GM12865 (cell line): ENCODE measurements around the gene WDR33.
"Not testable (repeated sequence)": the region's sequence is repeated elsewhere in the genome, so short reads cannot be mapped to it uniquely, and the experiment has no call there.

Source experiments
- DNase-seq: peaks from one replicate; pipeline ENCODE4 v3.0.0; 2010; ENCODE audit warnings: low read depth
- H3K4me3 ChIP-seq: 2 replicates; pipeline ENCODE4 v1.5.1; 2011; ENCODE audit warnings: mild to moderate bottlenecking, low read depth, low read length, control low read depth
- CTCF ChIP-seq: IDR thresholded peaks from 2 replicates; pipeline ENCODE4 v1.5.1; 2011; ENCODE audit warnings: low read length, control low read depth, low read depth, inconsistent platforms; ENCODE audit not compliant: insufficient read depth; ENCODE audit errors: missing control alignments

The WDR33 gene

GRCh38 chr2:127847931-127848330 is 37.0 kb upstream of the WDR33 start:
- H3K4me3 ChIP-seq, result no peak overlapping the region
- TF ChIP-seq CTCF, result no peak
- no peak for DNase-seq

GRCh38 chr2:127844973-127845372 is 34.0 kb upstream of the WDR33 start:
- no peak for DNase-seq
- TF ChIP-seq CTCF, result no peak
- H3K4me3 ChIP-seq, result no peak overlapping the region

GRCh38 chr2:127843677-127844076 is 32.7 kb upstream of the WDR33 start:
- no peak overlapping the region for H3K4me3 ChIP-seq
- TF ChIP-seq CTCF, result no peak
- no peak for DNase-seq

GRCh38 chr2:127841466-127842178 is 30.7 kb upstream of the WDR33 start:
- no peak for TF ChIP-seq CTCF
- DNase-seq, result no peak
- no peak overlapping the region for H3K4me3 ChIP-seq

GRCh38 chr2:127840893-127841292 is 29.9 kb upstream of the WDR33 start:
- no peak for DNase-seq
- no peak for TF ChIP-seq CTCF
- no peak overlapping the region for H3K4me3 ChIP-seq

GRCh38 chr2:127834951-127835350 is 24.0 kb upstream of the WDR33 start:
- no peak for TF ChIP-seq CTCF
- DNase-seq, result no peak
- no peak overlapping the region for H3K4me3 ChIP-seq

GRCh38 chr2:127829845-127830246 is 18.9 kb upstream of the WDR33 start:
- H3K4me3 ChIP-seq, result peak overlapping the region; percentile 27; the same call in 1 of the 2 replicates
- peak; percentile 95 for DNase-seq
- no peak for TF ChIP-seq CTCF

GRCh38 chr2:127826708-127827107 is 15.7 kb upstream of the WDR33 start:
- not testable (repeated sequence) for H3K4me3 ChIP-seq, DNase-seq
